ENCODE results near the gene DAP.

DAP gene

GRCh38 chr5:10668697-10669096 is 92.3 kb downstream of the DAP start:
- DNase-seq: no peak

GRCh38 chr5:10667431-10668057 is 93.5 kb downstream of the DAP start:
- DNase-seq: no peak

GRCh38 chr5:10666531-10667299 is 94.3 kb downstream of the DAP start:
- no peak for DNase-seq

GRCh38 chr5:10665799-10666198 is 95.2 kb downstream of the DAP start:
- no peak for DNase-seq

- DNase-seq: peak; percentile 27 to 30
These were observed 96.8 kb downstream of the DAP start for GRCh38 chr5:10664180-10664769.

GRCh38 chr5:10663489-10664179 is 97.4 kb downstream of the DAP start:
- DNase-seq: peak in 1 of 2 experiments; percentile 5

- no peak for DNase-seq
These were observed 98.2 kb downstream of the DAP start for GRCh38 chr5:10662661-10663488.

- DNase-seq: no peak
These were observed 99.0 kb downstream of the DAP start for GRCh38 chr5:10662083-10662482.

GRCh38 chr5:10661401-10661800 is 99.6 kb downstream of the DAP start:
- no peak for DNase-seq

GRCh38 chr5:10660720-10661387 is 100.2 kb downstream of the DAP start:
- DNase-seq: no peak

- no peak for DNase-seq
These were observed 100.9 kb downstream of the DAP start for GRCh38 chr5:10660135-10660534.

GRCh38 chr5:10658265-10658664 is 102.8 kb downstream of the DAP start:
- no peak for DNase-seq

- no peak for DNase-seq
These were observed 104.8 kb downstream of the DAP start for GRCh38 chr5:10655972-10656830.

- DNase-seq: peak; percentile 83 to 84
These were observed 105.7 kb downstream of the DAP start for GRCh38 chr5:10655161-10655971.

- no peak for DNase-seq
These were observed 106.5 kb downstream of the DAP start for GRCh38 chr5:10654566-10654965.

GRCh38 chr5:10653751-10654400 is 107.2 kb downstream of the DAP start:
- DNase-seq: no peak

GRCh38 chr5:10653043-10653442 is 108.0 kb downstream of the DAP start:
- no peak for DNase-seq

GRCh38 chr5:10652606-10653005 is 108.4 kb downstream of the DAP start:
- DNase-seq: no peak

- DNase-seq: no peak
These were observed 108.9 kb downstream of the DAP start for GRCh38 chr5:10652151-10652550.
